Ecto neural progenitor cell (in vitro differentiated cells): ENCODE results near the gene PDLIM7.

ENCODE experiments used
- DNase-seq: peaks from one replicate; pipeline ENCODE4 v3.0.0-alpha.2; 2018; ENCODE audit warnings: low spot score

Gene PDLIM7

DNA sequence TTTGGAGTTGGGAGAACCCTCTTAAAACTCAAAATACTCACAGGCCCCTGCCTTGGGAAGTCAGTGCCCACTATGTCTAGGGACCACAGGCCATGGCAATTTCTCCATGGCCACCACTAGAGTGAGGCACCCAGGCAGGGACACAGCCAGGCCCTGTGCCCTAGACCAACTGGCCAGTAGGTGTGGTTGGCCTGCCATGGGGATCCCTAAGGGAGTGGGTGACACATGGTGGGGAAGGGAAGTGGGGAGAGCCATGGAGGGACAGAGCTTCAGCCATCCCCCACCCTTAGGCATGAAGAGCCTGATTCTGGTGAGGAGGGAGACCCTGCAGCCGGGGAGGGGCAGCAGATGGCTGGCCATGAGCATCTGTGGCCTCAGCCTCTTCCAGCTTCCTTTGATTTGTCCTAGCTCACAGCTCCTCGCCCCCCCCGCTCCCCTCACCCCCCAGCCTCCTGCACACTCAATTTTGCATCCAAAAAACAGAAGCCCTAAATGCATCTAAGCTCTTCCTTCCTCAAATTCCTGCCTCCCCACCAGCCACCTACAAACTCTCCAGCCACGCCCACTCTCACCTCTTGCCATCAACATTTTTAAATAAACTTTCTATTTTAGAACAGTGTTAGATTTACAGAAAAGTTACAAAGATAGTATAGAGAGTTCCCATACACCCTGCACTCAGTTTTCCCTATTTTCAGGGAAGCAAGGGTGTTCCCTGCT, 22.4 kb downstream of the PDLIM7 start:
- DNase-seq = no peak

DNA sequence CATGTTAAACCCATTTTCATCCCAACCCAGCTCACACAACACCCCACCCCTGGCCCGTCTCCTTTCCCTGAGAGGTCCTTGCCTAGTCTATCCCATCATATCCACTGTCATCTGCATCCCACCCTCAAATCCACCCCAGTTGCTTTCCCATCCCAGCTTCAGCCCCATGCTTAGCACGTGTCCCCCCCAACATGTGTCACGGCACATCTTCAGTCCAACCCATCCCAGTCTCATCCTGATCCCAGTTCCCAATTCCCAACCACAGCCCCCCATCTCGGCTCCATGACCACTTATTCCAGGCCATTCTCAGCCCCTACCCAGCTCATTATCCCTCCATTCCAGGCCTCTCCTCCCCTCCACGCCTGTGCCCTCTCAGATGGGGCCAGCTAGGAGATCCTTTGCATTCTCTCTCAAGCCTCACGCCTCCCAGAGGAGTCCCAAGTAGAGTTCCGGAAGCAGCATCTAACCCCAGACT, 23.4 kb downstream of the PDLIM7 start:
- DNase-seq = peak; percentile 58

DNA sequence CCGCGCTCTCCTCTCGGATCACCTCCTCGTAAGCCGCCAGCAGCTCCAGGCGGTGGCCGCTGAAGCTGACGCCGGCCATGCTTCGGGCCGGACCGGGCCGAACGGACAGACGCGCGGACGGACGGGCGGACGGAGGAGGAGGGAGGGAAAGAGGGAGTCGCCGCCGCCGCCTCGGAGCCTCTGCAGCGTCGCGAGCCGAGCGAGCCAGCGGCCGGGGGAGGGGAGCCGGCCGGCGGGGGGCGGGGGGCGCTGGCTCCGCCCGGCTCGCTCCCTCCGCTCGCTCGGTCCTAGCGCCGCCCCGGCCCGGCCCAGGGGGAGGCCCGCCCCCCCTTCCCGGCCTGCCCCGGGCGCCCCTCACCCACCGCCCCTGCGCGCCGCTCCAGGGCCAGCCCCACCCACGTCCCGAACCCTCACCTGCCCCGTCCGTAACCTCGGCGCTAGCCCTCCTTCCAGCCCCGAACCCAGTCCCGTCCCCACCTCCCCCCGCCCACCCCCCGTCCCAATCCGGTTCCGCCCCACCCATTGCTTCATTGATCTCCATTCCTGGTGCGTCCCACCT, 23.9 kb downstream of the PDLIM7 start, which contains the start of gene DBN1:
DBN1 (minus strand) TSS at position 192 of the 559 bp plus-strand sequence; CDS start at position 79, 113 bp downstream.
- DNase-seq = peak; percentile 80

DNA sequence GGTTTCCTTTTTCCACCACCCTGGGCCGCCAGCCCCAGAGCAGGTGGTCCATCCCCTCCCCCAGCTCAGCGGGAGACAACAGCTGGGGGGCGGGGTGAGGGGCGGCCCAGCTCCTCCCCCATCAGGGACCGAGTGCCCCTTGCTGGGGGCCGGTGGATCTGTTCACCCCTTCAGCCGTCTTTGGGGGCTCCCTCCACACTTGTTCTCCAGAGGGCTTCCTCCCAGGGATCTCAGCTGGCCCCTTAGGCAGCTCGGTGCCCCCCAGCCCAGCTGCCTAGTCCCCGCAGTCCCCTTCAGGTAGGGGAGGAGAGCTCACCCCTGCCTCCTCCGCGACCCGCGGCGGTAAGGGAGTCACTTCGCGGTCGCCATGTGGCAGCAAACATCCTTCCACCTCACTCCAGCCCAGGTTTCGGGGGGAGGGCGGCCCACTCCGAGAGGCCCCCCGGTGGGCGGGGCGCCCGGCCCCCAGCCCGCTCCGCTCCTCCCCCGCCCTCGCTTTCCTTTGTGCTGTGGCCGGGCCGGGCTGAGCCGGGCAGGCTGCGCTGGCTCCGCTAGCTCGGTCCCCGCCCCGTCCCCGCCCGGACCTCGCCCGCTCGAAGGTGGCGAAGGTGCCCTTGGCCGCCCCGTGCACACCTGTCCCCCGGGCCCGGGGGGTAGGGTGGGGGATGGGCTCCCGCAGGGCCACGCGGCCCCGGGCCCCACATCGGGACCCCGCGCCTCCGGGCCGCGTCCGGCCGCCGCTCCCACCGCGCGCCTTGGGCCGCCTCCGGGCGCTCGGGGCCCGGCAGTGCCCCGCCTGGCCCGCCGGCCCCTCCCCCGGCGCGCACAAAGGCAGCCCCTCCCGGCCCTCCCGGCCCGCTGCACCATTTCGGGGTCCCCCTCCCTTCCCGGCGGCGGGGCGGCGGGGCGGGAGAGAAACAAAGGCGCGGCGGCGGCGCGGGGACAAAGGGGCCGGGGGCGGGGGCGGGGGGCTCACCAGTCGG, 24.7 kb downstream of the PDLIM7 start:
- DNase-seq = peak; percentile 76

DNA sequence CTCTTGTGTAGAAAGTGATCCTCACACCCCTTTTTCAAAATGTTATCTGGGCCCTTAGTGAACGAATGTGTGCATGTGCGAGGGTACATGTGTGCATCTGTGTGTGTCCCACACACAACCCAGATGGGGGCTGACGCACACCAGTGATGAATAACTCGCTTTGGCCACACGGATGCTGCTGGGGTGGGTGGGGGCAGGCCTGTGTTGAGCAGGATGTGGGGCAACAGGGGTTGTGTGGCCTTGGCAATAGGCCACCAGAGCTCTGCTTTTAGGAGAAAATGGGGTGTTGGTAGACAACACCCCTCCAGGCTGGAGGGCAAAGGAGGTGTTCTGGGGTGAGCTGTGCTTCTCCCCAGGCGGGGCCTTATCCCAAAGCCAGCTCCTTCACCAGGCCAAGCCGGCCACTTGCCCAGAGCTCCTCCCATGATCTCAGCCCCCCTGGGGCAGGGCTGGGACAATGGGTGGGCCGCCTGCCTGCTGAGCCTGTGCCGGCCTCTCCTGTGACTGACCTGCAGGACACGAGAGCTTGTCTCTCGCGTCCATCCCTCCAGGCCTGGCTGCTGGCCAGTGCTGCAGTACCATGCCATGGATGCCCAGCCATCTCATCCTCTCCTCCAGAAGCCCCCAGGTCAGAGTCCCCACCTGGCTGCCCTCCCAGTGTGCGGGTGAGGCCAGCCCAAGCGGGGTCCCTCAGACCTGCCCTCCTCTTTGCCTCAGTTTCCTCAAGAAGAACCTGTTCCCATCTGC, 25.6 kb downstream of the PDLIM7 start:
- DNase-seq = peak; percentile 58

DNA sequence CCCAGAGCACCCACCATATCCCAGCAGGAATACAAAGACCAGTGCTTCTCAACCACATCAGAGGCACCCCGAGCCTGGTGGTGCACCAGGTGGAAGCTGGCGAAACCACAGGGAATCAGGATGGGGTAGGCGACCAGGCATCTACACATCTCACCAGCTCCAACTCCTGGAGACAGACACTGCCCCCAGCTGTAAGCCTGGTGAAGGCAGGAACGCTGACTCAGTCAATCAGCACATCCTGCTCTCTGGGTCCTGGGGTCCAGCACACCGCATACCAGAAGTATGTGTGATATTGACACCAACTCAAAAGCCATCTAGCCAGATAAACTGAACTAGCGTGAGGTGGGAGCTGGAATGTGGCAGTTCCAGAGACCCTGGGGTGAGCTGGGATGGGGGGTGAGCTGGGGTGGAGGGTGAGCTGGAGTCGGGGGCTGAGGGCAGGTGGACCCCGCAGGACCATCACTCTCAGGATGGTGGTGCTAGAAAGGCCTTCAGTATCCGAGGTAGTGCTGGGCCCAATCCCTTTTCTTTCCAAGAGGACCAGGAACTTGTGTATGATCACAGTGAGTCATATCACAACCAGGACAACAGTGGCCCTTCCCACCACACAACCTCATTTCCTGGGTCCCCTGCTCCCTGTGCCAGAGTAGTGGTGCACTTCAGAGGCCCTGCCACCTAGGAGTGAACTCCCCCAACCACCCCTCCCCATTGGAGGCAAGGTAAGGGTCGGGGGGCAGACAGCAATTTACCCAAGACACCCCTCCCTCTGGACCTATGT, 26.5 kb downstream of the PDLIM7 start:
- no peak for DNase-seq

DNA sequence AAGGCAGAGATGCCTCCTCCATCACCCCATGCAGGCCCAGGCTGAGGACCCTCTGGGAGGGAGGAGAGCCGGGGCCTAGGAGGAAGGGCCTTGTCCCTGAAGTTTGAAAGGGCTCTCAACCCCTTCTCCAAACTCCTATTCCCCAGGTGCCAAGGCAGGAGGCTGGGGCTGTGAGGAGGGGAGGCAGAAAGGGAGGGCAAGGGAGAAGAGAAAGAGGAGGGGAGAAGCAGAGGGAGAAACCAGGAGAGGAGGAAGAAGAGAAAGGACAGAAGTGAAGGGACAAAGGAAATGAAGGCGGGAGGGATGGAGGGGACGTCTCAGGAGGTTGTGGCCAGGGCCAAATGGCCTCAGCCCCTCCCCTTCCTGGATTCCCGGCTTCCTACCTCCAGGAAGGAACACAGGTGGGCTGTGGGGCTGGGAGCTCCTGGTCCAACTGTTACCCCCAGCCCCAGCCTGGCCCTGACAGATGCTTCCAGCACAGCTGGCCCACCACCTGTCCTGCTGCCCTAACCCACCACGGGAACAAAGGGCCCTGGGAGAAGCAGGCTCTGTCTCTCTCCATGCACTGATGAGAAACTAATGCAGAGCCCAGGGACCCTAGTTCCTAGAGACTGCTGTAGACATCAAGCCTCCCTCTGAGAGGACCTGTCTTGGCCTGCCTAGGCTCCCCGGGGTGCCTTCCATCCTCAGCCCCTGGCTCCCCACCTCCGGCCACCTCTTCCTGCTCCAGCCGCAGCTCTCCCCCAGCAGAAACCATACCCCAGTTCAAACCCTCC, 27.5 kb downstream of the PDLIM7 start:
- DNase-seq = no peak

DNA sequence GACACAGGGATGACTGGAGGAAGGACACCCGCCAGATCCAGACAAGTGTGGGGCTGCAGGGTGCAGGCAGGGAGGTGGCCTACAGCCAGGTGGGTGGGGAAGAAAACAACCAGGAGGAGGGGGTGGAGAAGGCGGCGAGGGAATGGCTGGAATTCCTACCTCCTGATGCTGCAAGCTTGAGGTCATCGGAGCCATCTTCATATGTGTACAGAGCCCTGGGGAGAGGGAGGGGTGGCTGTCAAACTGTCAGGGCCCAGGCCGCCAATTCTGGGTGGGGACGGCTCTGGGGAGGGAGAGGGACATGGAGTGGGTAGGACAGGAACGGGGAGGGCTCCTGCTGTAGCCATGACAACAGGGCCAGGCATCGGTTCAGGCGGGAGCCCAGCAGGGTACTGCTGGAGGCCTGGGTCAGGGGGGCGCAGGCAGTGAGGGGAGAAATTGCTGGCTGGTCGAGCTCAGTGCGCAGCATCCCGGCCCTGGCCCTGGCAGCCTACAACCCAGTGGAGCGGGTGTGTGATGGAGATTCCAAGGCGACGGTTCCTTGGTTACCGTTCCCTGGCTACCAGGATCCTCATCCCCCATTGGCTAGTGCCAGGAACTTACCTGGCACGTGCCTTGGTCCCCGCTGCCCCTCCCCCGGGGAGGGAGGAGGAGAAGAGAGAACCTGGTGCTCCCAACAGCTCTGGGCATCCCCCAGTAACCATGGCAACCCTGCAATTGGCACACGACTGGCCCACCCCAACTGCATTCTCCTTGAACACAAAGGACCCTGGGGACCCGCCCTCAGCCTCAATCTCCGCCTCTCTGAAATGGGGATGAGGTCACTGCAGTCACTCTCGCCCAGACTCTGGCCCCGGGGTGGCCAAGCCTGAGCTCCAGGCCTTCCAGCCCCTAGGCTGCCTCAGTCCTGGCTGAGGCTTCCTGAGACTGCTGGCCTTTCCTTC, 28.4 kb downstream of the PDLIM7 start:
- DNase-seq = peak; percentile 76

DNA sequence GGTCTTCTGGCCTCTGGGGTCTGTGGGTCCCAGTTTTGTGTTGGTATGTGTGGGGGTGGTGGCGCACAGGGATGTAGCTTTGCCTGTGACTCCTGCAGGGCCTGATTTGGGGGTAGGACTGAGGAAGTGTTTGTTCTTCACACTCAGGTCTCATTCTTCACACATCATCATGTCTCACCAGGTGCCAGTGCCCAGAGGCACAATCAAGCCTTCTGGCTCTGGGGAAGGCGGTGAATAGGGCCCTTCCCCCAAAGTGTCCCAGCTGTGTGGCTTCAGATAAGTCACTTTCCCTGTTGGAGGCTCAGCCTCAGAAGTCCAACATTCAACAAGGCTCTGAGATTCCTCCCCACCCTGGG, 29.1 kb downstream of the PDLIM7 start:
- DNase-seq = no peak

DNA sequence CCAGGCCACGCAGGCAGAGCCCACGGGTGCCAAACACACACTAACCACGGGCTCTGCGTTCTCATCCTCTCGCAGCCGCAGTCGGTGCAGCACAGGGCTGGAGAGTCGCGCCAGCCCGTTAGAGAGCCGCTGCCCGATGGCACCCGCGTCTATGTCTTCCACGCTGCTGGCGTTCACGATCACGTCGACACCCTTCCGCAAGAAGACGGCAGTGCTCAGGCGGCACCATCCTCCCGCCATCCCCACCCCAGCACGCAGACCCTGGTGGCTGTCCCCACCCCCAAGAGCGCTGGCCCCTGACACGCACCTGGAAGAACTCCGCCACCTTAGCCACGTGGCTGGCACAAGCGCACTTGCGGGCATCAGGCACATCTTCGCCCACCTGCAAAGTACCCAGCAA, 30.0 kb downstream of the PDLIM7 start:
- DNase-seq = no peak

DNA sequence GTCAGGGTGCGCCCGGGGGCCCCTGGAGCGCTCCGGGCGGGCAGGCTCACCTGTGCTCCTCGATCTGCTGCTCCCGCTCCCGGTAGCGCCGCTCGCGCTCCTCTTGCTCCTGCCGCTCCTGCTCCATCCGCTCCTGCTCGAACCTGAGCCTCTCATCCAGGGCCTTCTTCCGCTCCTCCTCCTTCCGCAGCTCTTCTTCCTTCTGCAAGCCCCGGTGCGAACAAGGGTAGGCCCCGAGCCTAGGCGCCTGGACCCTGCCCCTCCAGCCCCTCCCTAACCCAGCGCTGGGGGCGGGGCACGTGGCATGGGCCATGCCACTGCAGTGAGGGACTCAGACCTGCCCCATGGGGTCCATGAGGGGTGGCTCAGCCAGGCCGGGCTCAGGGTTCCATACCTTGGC, 30.5 kb downstream of the PDLIM7 start:
- no peak for DNase-seq

DNA sequence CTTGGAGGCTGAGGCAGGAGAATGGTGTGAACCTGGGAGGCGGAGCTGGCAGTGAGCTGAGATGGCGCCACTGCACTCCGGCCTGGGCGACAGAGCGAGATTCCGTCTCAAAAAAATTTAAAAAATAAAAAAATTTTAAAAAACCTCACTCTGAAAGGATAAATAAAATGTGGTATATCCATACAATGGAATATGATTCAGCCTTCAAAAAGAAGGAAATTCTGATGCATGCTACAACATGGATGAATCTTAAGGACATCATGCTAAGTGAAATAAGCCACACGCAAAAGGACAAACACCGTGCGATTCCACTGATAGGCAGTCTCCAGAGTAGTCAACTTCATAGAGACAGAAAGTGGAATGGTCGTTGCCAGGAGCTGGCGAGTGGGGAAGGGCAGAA, 32.4 kb downstream of the PDLIM7 start:
- DNase-seq = no peak

DNA sequence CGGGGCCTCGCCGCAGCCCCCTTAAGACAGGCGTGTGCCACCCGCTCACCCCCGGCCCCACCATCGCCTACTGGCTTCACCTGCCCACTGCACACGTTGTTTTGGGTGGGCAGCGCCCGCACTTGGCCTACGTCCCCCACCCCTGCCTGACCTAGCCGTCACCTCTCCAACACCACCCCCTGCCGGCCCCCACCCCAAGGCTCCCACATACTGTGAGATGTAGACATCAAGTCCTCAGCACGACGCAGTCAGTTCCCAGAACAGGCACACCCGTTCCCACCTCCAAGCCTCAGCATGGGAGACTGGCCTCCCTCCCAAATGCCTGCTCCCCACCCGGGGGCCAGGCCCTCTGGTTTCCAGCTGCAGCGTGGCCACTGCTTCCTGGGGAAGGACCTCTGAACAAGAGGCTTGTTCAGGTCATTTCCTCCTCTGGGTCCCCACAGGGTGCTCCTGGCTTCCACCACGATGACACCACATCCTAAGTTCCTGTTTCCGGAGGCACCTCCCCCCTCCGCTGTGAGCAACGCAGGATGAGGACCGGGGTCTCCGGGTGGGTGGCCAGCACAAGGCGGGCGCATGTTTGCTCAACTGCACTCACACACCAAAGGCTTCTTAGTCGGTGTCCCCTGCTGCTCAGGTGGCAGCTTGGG, 35.3 kb downstream of the PDLIM7 start:
- no peak for DNase-seq

DNA sequence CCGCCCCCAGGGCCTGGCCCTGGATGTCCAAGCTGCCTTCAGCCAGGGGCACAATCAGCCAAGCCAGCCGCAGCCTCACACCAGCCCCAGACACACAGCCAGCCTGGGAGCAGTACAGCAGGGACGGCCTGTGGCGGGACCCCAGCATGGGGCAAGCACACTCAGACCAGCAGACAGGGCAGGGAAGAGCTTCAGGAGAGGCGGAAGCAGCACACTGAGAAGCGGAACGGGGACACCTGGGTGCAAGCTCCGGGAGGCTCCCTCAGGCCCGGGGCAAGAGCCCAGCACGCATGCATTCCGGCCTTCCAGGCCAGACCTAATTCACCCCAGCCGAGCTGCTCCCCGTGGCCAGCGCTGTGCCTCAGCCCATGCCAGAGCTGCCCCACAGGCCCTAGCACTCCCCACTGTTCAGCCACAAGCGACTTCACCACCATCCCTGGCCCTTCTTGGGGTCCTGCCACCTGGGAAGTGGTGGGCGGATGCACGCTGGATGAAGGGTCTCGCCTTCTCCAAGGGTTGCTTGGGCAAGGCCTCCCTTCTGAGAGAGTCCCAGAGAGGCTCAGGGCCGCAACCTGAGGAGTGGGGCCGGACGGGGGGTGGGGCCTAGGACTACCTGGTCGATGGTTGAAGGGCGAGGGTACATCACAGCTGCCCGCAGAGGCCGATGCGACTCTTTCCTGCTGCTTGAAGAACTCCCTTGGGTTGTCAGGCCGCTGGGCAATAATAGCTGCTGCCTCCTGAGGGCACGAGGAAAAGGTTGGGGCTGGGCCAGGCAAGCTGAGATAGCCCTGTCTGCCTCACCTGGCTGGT, 37.4 kb downstream of the PDLIM7 start:
- DNase-seq = no peak

DNA sequence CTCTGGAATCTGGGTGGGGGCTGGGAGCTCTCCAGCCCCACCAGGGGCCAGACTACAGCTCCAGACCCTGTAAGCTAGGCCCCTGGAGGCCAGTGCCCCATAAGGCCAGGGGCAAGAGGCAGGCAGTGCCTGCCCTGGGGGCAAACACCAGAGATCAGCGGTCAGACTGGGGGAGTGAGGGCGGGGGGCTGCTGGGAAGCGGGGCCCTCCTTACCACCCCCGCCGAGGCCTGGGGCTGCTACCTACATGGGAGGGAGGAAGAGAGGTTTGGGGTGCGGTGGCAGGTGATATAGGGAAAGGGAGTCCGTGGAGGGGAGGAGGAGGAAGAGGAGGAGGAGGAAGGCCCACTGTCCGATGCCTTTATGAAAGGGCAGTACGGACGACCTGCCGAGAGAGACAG, 38.0 kb downstream of the PDLIM7 start:
- no peak for DNase-seq

DNA sequence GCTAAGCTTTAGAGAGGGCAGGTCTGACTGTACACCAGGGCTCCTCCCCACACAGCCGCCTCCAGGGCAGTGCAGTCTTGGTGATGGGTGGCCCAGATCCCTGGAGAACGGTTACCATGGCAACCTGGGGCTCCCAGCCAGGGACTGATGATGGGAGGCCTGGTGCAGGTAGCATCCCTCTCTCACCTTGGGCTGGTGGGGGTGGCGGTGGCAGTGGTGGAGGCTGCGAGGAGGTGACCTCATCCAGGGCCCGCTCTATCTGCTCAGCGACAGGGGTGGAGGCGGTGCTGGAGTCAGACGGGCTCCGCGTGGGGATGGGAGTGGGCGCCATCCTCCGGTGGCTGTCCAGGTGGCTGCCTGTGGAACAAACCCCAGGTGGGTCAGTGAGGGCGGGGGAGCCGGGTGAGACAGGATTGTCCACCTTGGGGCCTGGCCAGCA, 38.5 kb downstream of the PDLIM7 start:
- DNase-seq = no peak

DNA sequence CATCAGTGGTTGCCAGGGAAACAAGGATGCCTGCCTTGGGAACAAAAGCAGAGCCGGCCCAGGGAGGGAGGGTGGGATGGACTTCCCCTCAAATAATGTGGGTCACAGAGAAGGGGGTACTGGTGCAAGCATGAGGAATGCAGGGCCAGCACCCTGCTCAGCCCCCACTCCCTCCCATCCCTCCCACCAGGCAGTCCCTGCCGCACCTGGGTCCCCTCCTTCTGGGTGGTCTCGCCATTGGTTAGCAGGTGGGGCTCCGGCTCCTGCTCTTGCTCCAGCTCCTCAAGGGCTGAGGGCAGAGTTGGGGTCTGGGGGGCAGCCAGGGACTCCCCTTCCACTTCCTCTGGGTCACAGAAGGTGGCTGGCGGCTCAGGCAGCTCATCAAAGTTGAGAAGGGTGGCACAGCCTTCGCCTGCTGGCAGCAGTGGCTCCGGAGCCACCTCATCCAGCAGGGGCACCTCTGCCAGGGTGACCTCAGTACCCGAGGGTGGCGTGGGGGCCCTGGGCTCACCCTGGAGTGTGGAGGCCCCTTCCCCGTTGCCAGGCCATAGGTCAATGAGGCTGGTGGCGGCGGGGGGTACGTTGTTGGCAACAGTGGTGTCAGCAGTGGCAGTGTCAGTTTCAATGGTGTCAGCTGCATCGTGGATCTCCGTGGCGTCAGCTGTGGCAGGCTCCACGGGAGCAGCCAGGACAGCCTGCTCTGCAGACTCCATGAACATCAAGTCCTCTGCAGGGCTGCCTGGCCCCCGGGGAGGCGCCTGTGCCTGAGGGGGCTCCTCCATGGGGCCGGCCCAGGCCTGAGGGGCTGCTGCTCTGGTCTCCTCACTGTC, 39.3 kb downstream of the PDLIM7 start:
- DNase-seq = no peak
